Esophagus muscularis mucosa (tissue), 3 donors: ENCODE measurements around the gene SERINC5.
"Not testable (repeated sequence)": the region's sequence is repeated elsewhere in the genome, so short reads cannot be mapped to it uniquely, and the experiment has no call there.

Experiments used
- CTCF ChIP-seq, 3 experiments: fragments of 200-600 bp in 2 of 3; fragments of 450-650 bp in 1 of 3; sonication (generic) in 2 of 3; IDR thresholded peaks; one replicate each; pipeline ENCODE4 v1.5.1; 2017 to 2019; ENCODE audit warnings: antibody characterized with exemption in 3 of 3, mild to moderate bottlenecking in 2 of 3, moderate library complexity in 1 of 3
- POLR2A ChIP-seq: fragments of 450-650 bp; IDR thresholded peaks from one replicate; pipeline ENCODE4 v1.6.1; 2017; ENCODE audit warnings: antibody characterized with exemption, moderate library complexity, mild to moderate bottlenecking, low read depth
- POLR2AphosphoS5 ChIP-seq, 2 donors: sonication (generic); formaldehyde crosslinking; IDR thresholded peaks; one replicate each; pipeline ENCODE4 v1.6.1; 2017; ENCODE audit warnings: antibody characterized with exemption in 2 of 2

- TF ChIP-seq POLR2A; CTCF (IDR thresholded peaks at IDR 0.05); POLR2AphosphoS5 (IDR thresholded peaks at IDR 0.05): not testable (repeated sequence)
Observed at GRCh38 chr5:80300796-80301195, 44.9 kb upstream of the SERINC5 start.
